Stimulated activated CD8-positive, alpha-beta memory T cell treated with anti-CD3 and anti-CD28 coated beads, Interleukin-7, amount 100 ng/mL, for 1 hour (primary cell): Measurements from ENCODE around the gene ZNF699.
"Not testable (repeated sequence)": the region's sequence is repeated elsewhere in the genome, so short reads cannot be mapped to it uniquely, and the experiment has no call there.

ENCODE experiments used
- DNase-seq, 2 donors: peaks; one replicate each; pipeline ENCODE4 v3.0.0-alpha.2; 2020; ENCODE audit warnings: low read depth in 2 of 2

ZNF699 gene

GRCh38 chr19:9309139-9309973 lies at the start of gene ZNF699:
Gene ZNF699 (minus strand): TSS chr19:9309838. CDS start chr19:9305119, 4,719 bp downstream.
- DNase-seq = peak; percentile 96

GRCh38 chr19:9354651-9355050 lies 45.0 kb upstream of the ZNF699 start:
- no peak for DNase-seq

- no peak for DNase-seq
Observed at GRCh38 chr19:9353011-9353410, 43.4 kb upstream of the ZNF699 start.

- DNase-seq = no peak
Observed at GRCh38 chr19:9352505-9352904, 42.9 kb upstream of the ZNF699 start.

GRCh38 chr19:9348671-9349070 lies 39.0 kb upstream of the ZNF699 start:
- no peak for DNase-seq

GRCh38 chr19:9348253-9348652 lies 38.6 kb upstream of the ZNF699 start:
- no peak for DNase-seq

- DNase-seq = no peak
Observed at GRCh38 chr19:9345005-9345404, 35.4 kb upstream of the ZNF699 start.

GRCh38 chr19:9342610-9343304 lies 33.1 kb upstream of the ZNF699 start:
- no peak for DNase-seq

GRCh38 chr19:9329999-9330398 lies 20.4 kb upstream of the ZNF699 start:
- no peak for DNase-seq

- DNase-seq = no peak
Observed at GRCh38 chr19:9324584-9324962, 14.9 kb upstream of the ZNF699 start.

- DNase-seq = peak; percentile 96
Observed at GRCh38 chr19:9323919-9324583, 14.4 kb upstream of the ZNF699 start, which contains the start of gene ZNF559. Gene ZNF559 (plus strand): TSS chr19:9324179. CDS start chr19:9338550, 14,371 bp downstream.

GRCh38 chr19:9323557-9323918 lies 13.9 kb upstream of the ZNF699 start:
- no peak for DNase-seq

GRCh38 chr19:9322201-9322600 lies 12.6 kb upstream of the ZNF699 start:
- DNase-seq = not testable (repeated sequence)

GRCh38 chr19:9321756-9322155 lies 12.1 kb upstream of the ZNF699 start:
- not testable (repeated sequence) for DNase-seq

GRCh38 chr19:9321338-9321737 lies 11.7 kb upstream of the ZNF699 start:
- no peak for DNase-seq

GRCh38 chr19:9313756-9314155 lies 4.1 kb upstream of the ZNF699 start:
- DNase-seq = no peak

- no peak for DNase-seq
Observed at GRCh38 chr19:9309974-9310446, 372 bp upstream of the ZNF699 start.

- DNase-seq = no peak
Observed at GRCh38 chr19:9308091-9308770, 1.4 kb downstream of the ZNF699 start.

GRCh38 chr19:9306443-9306842 lies 3.2 kb downstream of the ZNF699 start:
- DNase-seq = no peak

- no peak for DNase-seq
Observed at GRCh38 chr19:9296336-9296735, 13.3 kb downstream of the ZNF699 start.

- no peak for DNase-seq
Observed at GRCh38 chr19:9295411-9295849, 14.2 kb downstream of the ZNF699 start.
